Heart right ventricle (tissue), 16 donors: ENCODE data around the gene SPATA6L. TPM values are rescaled to one million over a fixed set of nuclear protein-coding genes. Genes with fewer than 3 reads are reported as not detected.
A peak's percentile ranks its signal among the peaks of the same experiment; 100 is the strongest.

ENCODE experiments used
- ATAC-seq, 8 donors: fragments of 200-7000 bp; cut with Tn5 transposase; one replicate each; pipeline ENCODE4 v1.9.1; 2020; ENCODE audit warnings: mild to moderate bottlenecking in 8 of 8, moderate library complexity in 8 of 8, moderate number of reproducible peaks in 1 of 8
- DNase-seq, 2 donors: peaks; one replicate each; pipeline ENCODE4 v3.0.0-alpha.2; 2020
- H3K27ac ChIP-seq, 10 donors: fragments of 200-600 bp; sonication (generic) in 2 of 10; one replicate each; pipeline versions ENCODE4 v1.5.0 to v1.8.0; 2020 to 2022; ENCODE audit warnings: mild to moderate bottlenecking in 3 of 10
- H3K27me3 ChIP-seq, 7 donors: fragments of 200-600 bp; one replicate each; pipeline ENCODE4 v1.8.0; 2021 to 2022; ENCODE audit warnings: mild to moderate bottlenecking in 2 of 7
- H3K36me3 ChIP-seq, 9 donors: fragments of 200-600 bp; sonication (generic) in 1 of 9; one replicate each; pipeline versions ENCODE4 v1.5.0 to v1.8.0; 2020 to 2022; ENCODE audit warnings: mild to moderate bottlenecking in 2 of 9
- H3K4me1 ChIP-seq, 9 donors: fragments of 200-600 bp; sonication (generic) in 1 of 9; one replicate each; pipeline versions ENCODE4 v1.5.0 to v1.8.0; 2020 to 2022; ENCODE audit warnings: mild to moderate bottlenecking in 4 of 9
- H3K4me3 ChIP-seq, 10 donors: fragments of 200-600 bp; sonication (generic) in 2 of 10; one replicate each; pipeline versions ENCODE4 v1.5.0 to v1.8.0; 2020 to 2022; ENCODE audit warnings: mild to moderate bottlenecking in 7 of 10, moderate library complexity in 2 of 10
- H3K9me3 ChIP-seq, 11 donors: fragments of 200-600 bp in 10 of 11; sonication (generic) in 2 of 11; one replicate each; pipeline versions ENCODE4 v1.5.0 to v1.8.0; 2013 to 2022; ENCODE audit warnings: mild to moderate bottlenecking in 2 of 11, control low read depth in 1 of 11, moderate library complexity in 1 of 11
- WGBS, 2 donors: extraction: QIAGEN DNeasy Blood & Tissue Kit; methylation state at CpG; one replicate each; pipeline ENCODE4 v1.1.7; 2013; ENCODE audit warnings: inconsistent platforms in 1 of 2; 5-methylcytosine and 5-hydroxymethylcytosine counted together
- intact Hi-C, 10 donors: fragments of 100-400 bp; cut with DNase I; formaldehyde crosslinking; loops; one replicate each; pipeline versions ENCODE4 v1.11.1 to v1.14.2; 2022
- polyA plus RNA-seq, 2 donors: library from polyadenylated mRNA; stranded (reverse); fragments of 200-250 nt; gene quantifications; one replicate each; pipeline ENCODE4 v1.2.3, GENCODE V29; 2013
- total RNA-seq, 10 donors: library from RNA; stranded (reverse); fragmentation: NEBNext Ultra II Directional in 3 of 10; extraction: Animal tissue kit (Norgen Biotek cat#: 25700) in 3 of 10; gene quantifications; one replicate each; pipeline versions ENCODE4 v1.2.1 to v1.2.4, GENCODE V29; 2021 to 2023
- TF ChIP-seq, protein P1 (sequence below), 9 donors: fragments of 200-600 bp; sonication (generic) in 2 of 9; IDR thresholded peaks; one replicate each; pipeline versions ENCODE4 v1.5.0 to v1.8.0; 2021 to 2022; ENCODE audit warnings: antibody characterized with exemption in 9 of 9, mild to moderate bottlenecking in 5 of 9, moderate library complexity in 1 of 9
- donor health status: Arrhythmogenic right ventricular cardiomyopathy.
- donor health status: ischemic (EF 13 %, LVEDD 7.1; RV severe dilation, severe dysfunction).
- donor health status: healthy with polysubstance abuse.
- donor health status: DM: no; HTN: yes; CAD: no.
- donor health status: DM: no; HTN: no; CAD: no.
- donor health status: ischemic (EF 25% LVEDD 6.9; RV normal size, moderate dysfunction).
- donor health status: ischemic (EF 25% LVEDD 5.7; RV mildly dilated, moderate dysfunction).
- donor health status: healthy.
- donor health status: DM: yes; HTN: yes; CAD: no.
- donor health status: Ischemic cardiomyopathy.
- donor health status: ischemic (EF 35%, LVEDD 5.7; RV mildly dilated, moderate dysfunction).
- donor health status: nonischemic (EF 11% LVEDD 7.7; RV severe dilation, severe dysfunction).
- donor health status: DM: yes; HTN: yes; CAD: no.
- donor health status: PGD.
- donor health status: ischemic (EF 29% LVEDD 5.4; RV normal size, mild dysfunction).
- donor health status: nonischemic (EF 23%, LVEDD 6.1; RV moderate dilation, normal function).

SPATA6L gene
- total and polyA plus RNA-seq, 12 donors: 0.36 to 1.9 (median 1.1) TPM

DNA sequence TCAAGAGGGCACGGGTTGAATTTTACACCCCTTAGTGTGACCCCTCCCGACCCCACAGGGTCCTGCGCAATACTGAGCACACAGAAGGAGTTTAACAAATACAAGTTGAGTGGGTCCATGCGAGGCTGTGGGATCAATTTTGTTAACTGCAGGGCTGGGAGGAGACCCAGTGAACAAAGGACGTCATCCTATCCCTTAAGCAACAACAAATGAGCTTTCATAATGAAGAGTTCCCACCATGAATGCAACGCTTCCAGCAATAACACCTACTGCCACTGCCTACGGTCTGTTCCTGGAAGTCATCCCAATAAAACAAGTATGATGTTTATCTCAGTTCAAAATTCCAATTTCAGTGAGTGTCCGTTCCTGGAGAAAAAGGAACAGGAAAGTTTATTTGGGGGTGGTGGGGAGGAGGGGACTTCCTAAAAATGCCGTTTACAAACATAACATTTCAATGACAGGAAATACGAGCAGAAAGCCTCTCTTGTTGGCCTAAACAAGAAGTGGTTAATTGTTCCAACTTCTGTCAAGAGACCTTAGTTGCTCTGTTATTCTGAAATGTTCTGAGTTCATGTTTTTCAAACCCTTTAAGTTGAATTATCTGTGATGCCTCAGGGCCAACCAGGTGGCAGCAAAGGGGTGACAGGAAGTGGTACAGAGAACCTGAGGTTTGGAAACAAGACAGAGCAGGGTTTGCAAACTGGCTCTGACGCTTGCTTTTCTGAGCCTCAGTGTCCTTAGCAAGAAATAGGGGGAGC is 69.9 kb downstream of the SPATA6L start:
- TF ChIP-seq, protein P1, sequence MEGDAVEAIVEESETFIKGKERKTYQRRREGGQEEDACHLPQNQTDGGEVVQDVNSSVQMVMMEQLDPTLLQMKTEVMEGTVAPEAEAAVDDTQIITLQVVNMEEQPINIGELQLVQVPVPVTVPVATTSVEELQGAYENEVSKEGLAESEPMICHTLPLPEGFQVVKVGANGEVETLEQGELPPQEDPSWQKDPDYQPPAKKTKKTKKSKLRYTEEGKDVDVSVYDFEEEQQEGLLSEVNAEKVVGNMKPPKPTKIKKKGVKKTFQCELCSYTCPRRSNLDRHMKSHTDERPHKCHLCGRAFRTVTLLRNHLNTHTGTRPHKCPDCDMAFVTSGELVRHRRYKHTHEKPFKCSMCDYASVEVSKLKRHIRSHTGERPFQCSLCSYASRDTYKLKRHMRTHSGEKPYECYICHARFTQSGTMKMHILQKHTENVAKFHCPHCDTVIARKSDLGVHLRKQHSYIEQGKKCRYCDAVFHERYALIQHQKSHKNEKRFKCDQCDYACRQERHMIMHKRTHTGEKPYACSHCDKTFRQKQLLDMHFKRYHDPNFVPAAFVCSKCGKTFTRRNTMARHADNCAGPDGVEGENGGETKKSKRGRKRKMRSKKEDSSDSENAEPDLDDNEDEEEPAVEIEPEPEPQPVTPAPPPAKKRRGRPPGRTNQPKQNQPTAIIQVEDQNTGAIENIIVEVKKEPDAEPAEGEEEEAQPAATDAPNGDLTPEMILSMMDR (IDR thresholded peaks at IDR 0.05): no peak
- Histone ChIP-seq H3K27me3 (no peaks in the 10 kb centered on the region), H3K4me3 (no peak overlapping the region), H3K4me1 (peaks cover 0 to 25% (median 13%) of the 10 kb centered on the region in 9 donors), H3K9me3 (no peaks in the 10 kb centered on the region), H3K36me3 (peaks cover 0 to 4% (median 0%) of the 10 kb centered on the region in 9 donors), H3K27ac (peak overlapping the region in 7 of 10 donors; percentile 12 to 69 (median 53))
- intact Hi-C loops: loop anchor here in 1 of 10 donors (5.0 to 10.0 kb wide), 2 partner anchors 44 to 102 kb away; partner anchors contain the start of gene SLC1A1
- 66 to 69% methylated on average over 11 of the region's 11 CpGs for WGBS, 2 donors
- peak in 1 of 2 donors; percentile 10 for DNase-seq
- ATAC-seq: peak; percentile 23 to 75 (median 68)

DNA sequence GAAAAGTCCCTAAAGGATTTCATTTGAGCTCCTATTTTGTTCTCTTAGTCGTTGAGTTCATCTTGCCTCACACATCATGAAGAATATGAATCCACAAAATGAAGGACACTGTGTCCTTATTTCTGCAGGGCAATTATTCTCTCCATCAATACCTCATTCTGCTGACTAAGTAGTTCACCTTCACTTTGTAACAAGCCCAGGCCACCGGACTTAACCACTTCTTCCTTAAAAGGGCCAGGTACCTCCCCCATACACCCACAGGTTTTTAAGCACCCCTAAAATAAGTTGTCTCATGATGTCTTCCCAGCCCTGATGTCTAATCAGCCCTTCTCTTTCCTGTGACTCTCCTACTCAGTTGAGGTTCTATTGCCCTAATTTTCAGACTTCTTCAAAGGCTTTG is 71.3 kb downstream of the SPATA6L start:
- 87 to 95% methylated on average over 2 of the region's 2 CpGs for WGBS, 2 donors
- intact Hi-C loops: loop anchor here in 2 of 10 donors (5.0 to 10.0 kb wide), 3 partner anchors 38 to 100 kb away; partner anchors contain the start of gene SLC1A1 (in 1 of the 2)
- Histone ChIP-seq H3K9me3 (no peaks in the 10 kb centered on the region), H3K27ac (peak overlapping the region in 1 of 10 donors; percentile 47), H3K4me1 (peaks cover 0 to 38% (median 15%) of the 10 kb centered on the region in 9 donors), H3K27me3 (no peaks in the 10 kb centered on the region), H3K36me3 (peaks cover 0 to 4% (median 0%) of the 10 kb centered on the region in 9 donors), H3K4me3 (no peak overlapping the region)
- DNase-seq (no peak), ATAC-seq (no peak)
- TF ChIP-seq, protein P1 (IDR thresholded peaks at IDR 0.05): no peak

DNA sequence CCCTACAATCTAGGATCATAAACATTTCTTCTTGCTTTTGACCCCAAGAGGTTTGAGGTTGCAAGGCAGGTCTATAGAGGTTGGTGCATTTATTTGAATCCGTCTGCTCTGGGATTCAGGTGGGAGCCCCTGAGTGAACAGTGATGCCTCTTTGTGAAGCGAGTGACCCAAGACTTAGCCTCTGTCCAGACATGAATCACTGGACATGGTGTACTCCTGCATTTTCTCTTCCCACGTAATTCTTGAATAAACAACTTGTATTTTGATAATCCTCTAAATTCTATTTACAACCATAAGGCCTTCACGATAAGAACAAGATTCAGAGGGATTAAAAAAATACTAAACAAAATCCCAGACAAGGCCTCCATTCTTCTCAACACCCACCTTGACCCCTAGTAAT is 71.7 kb downstream of the SPATA6L start:
- Histone ChIP-seq H3K27me3 (no peaks in the 10 kb centered on the region), H3K9me3 (no peaks in the 10 kb centered on the region), H3K36me3 (no peaks in the 10 kb centered on the region), H3K4me3 (no peak overlapping the region), H3K27ac (no peak overlapping the region), H3K4me1 (peaks cover 0 to 39% (median 15%) of the 10 kb centered on the region in 9 donors)
- intact Hi-C loops: loop anchor here in 2 of 10 donors (5.0 to 10.0 kb wide), 2 partner anchors 37 to 100 kb away; partner anchors contain the start of gene SLC1A1 (in 1 of the 2)
- ATAC-seq (no peak), DNase-seq (no peak)
- TF ChIP-seq, protein P1 (IDR thresholded peaks at IDR 0.05): no peak
- 94 to 95% methylated on average over 4 of the region's 4 CpGs for WGBS, 2 donors

DNA sequence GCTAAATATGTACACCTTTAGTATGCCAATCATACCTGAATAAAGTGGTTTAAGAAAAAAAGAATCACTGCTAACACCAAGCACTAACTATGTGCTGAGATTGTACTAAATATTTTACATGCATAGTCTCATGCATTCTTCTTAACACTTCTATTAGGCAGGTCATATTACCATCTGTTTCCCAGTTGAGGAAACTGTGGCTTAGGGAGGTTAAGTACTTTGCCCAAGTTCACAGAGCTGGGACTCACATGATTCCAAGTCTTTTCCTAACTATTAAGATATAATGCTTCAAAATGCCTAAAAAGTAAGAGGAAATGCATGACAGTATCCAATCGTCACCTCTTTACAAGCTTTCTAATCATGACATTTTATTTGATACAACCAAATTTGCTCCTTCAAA is 73.4 kb downstream of the SPATA6L start:
- no peaks in the 10 kb centered on the region for H3K36me3 ChIP-seq
- intact Hi-C loops: loop anchor here in 2 of 10 donors (5.0 to 10.0 kb wide), 2 partner anchors 36 to 98 kb away; partner anchors contain the start of gene SLC1A1 (in 1 of the 2)
- no peaks in the 10 kb centered on the region for H3K9me3 ChIP-seq
- no peak overlapping the region for H3K4me3 ChIP-seq
- DNase-seq (no peak), ATAC-seq (no peak)
- TF ChIP-seq, protein P1 (IDR thresholded peaks at IDR 0.05): no peak
- H3K27me3 ChIP-seq: no peaks in the 10 kb centered on the region
- peaks cover 0 to 48% (median 15%) of the 10 kb centered on the region in 9 donors for H3K4me1 ChIP-seq
- WGBS, 2 donors: 71 to 78% methylated on average over 1 of the region's 1 CpG
- H3K27ac ChIP-seq: no peak overlapping the region
